Measurements from ENCODE around the gene RTN3.

DNA sequence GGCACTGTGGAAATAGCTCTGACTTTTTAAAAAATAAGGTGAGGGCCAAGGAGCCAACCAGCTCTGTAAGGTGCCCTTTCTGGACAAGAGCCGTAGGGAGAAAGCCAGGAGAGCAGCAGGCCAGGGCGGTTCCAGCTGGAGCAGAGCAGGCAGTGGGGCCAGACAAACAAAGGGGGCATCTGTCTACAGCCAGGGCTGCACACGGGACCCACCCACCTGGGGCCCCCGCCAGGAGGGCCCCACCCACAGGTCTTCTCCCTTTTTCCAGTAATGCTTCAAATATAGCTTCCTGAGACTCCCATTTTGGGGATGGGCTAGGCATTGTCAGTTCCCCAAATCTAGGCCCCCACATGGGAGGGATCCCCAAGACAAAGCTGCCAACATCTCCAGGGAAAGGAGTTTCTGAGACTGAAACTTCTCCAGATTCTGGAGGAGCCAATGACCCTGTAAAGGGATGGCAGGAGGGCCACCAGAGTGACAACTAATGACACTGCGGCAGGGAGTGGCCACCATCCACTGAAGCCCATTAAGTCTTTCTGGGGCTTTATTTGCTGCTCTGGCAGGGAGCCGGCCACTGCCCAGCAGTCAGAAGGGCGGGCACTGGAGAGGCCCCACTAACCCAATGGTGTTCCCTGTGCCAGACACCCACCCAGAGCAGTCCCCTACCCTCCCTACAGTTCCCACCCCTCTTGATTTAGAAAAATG, 85.4 kb downstream of the RTN3 start:
- TF ChIP-seq EZH2 (IDR thresholded peaks at IDR 0.05; ENCODE audit: borderline replicate concordance, low read depth, low read length, severe bottlenecking) = no peak
- TF ChIP-seq, protein P1, sequence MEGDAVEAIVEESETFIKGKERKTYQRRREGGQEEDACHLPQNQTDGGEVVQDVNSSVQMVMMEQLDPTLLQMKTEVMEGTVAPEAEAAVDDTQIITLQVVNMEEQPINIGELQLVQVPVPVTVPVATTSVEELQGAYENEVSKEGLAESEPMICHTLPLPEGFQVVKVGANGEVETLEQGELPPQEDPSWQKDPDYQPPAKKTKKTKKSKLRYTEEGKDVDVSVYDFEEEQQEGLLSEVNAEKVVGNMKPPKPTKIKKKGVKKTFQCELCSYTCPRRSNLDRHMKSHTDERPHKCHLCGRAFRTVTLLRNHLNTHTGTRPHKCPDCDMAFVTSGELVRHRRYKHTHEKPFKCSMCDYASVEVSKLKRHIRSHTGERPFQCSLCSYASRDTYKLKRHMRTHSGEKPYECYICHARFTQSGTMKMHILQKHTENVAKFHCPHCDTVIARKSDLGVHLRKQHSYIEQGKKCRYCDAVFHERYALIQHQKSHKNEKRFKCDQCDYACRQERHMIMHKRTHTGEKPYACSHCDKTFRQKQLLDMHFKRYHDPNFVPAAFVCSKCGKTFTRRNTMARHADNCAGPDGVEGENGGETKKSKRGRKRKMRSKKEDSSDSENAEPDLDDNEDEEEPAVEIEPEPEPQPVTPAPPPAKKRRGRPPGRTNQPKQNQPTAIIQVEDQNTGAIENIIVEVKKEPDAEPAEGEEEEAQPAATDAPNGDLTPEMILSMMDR (IDR thresholded peaks at IDR 0.05; ENCODE audit: borderline replicate concordance, extremely low read depth, low read length, poor library complexity, severe bottlenecking) = no peak
